ENCODE measurements around the gene ASF1A. TPM values are rescaled to one million over a fixed set of nuclear protein-coding genes. Genes with fewer than 3 reads are reported as not detected.

The ASF1A gene
- total and polyA plus RNA-seq, 2 experiments from 2014 or later = 25.4 to 72.2 TPM

GRCh38 chr6:118913161-118913560 is 19.2 kb downstream of the ASF1A start (continued):
- TF ChIP-seq ZNF462 (CRISPR knock-in tag; IDR thresholded peaks at IDR 0.05) (no peak), EZH2 (IDR thresholded peaks at IDR 0.05; ENCODE audit: low read depth, unreplicated experiment) (no peak), NANOG (IDR thresholded peaks at IDR 0.05; ENCODE audit: borderline replicate concordance) (no peak)

DNA sequence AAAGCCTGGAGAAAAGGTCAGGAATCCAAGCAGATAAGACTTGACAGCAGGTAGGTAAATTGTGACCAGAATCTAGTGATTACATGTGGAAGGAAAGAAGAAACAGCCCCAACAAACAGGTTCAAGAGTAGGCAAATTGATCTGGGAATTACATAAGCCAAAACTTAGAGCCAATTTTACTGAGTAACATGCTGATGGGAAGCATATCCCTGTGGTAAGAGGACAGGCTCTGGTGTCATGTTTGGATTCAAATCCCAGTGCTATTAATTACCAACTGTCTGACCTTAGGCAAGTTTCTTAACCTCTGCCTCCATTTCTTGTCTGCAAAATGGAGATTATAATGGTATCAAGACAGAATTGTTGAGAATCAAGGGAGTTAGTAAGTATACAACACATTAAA is 20.6 kb downstream of the ASF1A start:
- no peaks in the 10 kb centered on the region for H3K4me1 ChIP-seq (ENCODE audit: insufficient read depth)
- no peak for TF ChIP-seq CREB1 (CRISPR knock-in tag; IDR thresholded peaks at IDR 0.05; ENCODE audit: low read depth)
- no peak for TF ChIP-seq POLR2AphosphoS5 (IDR thresholded peaks at IDR 0.05; ENCODE audit: low read depth)
- TF ChIP-seq STAT1 (IDR thresholded peaks at IDR 0.05; ENCODE audit: unreplicated experiment) = no peak
- TF ChIP-seq EZH2phosphoT487 (IDR thresholded peaks at IDR 0.05; ENCODE audit: unreplicated experiment) = no peak
- TF ChIP-seq ETS1 (IDR thresholded peaks at IDR 0.05) = no peak
- Mint-ChIP-seq H3K36me3 (ENCODE audit: low read depth) (peaks cover 43% of the 10 kb centered on the region), H3K27ac (no peak overlapping the region), H3K27me3 (ENCODE audit: insufficient read depth, low read depth, poor library complexity) (no peaks in the 10 kb centered on the region), H3K9me3 (no peaks in the 10 kb centered on the region), H3K4me3 (no peak overlapping the region), H3K4me1 (no peaks in the 10 kb centered on the region)
- no peaks in the 10 kb centered on the region for H4K20me1 ChIP-seq (replicated peaks; ENCODE audit: insufficient read depth)
- no peak overlapping the region for H3K27ac ChIP-seq (ENCODE audit: low read depth)
- no peak overlapping the region for H2AFZ ChIP-seq
- H3K36me3 ChIP-seq (ENCODE audit: insufficient read depth) = peaks cover 8% of the 10 kb centered on the region; the same call in 1 of the 2 replicates
- no peaks in the 10 kb centered on the region for H3K9me2 ChIP-seq (ENCODE audit: insufficient read depth)
- no peak for ATAC-seq
- no peaks in the 10 kb centered on the region for H3F3A ChIP-seq (replicated peaks; ENCODE audit: low read depth)
- H3K79me2 ChIP-seq (replicated peaks; ENCODE audit: insufficient read depth) = no peaks in the 10 kb centered on the region
- H3K4me2 ChIP-seq = no peak overlapping the region
- H3K4me3 ChIP-seq = no peak overlapping the region
- H3K27me3 ChIP-seq (ENCODE audit: insufficient read depth) = no peaks in the 10 kb centered on the region
- no peak for DNase-seq (ENCODE audit: low spot score)
